CD14-positive monocyte (primary cell): ENCODE results near the gene LAMA3. TPM values are rescaled to one million over a fixed set of nuclear protein-coding genes. Genes with fewer than 3 reads are reported as not detected.

Experiments
- DNase-seq, 3 donors: peaks; one replicate each; pipeline ENCODE4 v3.0.0-alpha.2; 2011 to 2022
- H2AFZ ChIP-seq: 2 replicates; pipeline ENCODE4 v1.6.0; 2012; ENCODE audit warnings: mild to moderate bottlenecking, low read depth, low read length, inconsistent platforms; ENCODE audit not compliant: insufficient read depth, poor library complexity, severe bottlenecking
- H3K27ac ChIP-seq, 2 donors: 1 replicate in 1 of 2; 2 replicates in 1 of 2; pipeline ENCODE4 v1.5.1; 2012 to 2013; ENCODE audit warnings: low read length in 2 of 2, control low read depth in 1 of 2, inconsistent platforms in 1 of 2, low read depth in 1 of 2, mild to moderate bottlenecking in 1 of 2
- H3K27me3 ChIP-seq, 2 donors: one replicate each; pipeline versions ENCODE4 v1.6.0 to v1.6.1; 2011 to 2013; ENCODE audit warnings: low read length in 2 of 2; ENCODE audit not compliant: control insufficient read depth in 2 of 2, insufficient read depth in 2 of 2
- H3K36me3 ChIP-seq, 2 donors: replicated peaks in 1 of 2; 1 replicate in 1 of 2; 2 replicates in 1 of 2; pipeline versions ENCODE4 v1.5.1 to v1.6.1; 2012 to 2013; ENCODE audit warnings: low read length in 2 of 2, control low read depth in 1 of 2, inconsistent platforms in 1 of 2, mild to moderate bottlenecking in 1 of 2; ENCODE audit not compliant: insufficient read depth in 2 of 2, control insufficient read depth in 1 of 2
- H3K4me1 ChIP-seq, 2 donors: 1 replicate in 1 of 2; 2 replicates in 1 of 2; pipeline versions ENCODE4 v1.5.1 to v1.6.1; 2012 to 2013; ENCODE audit warnings: low read length in 2 of 2, control low read depth in 1 of 2, inconsistent platforms in 1 of 2, mild to moderate bottlenecking in 1 of 2, moderate library complexity in 1 of 2; ENCODE audit not compliant: insufficient read depth in 2 of 2, control insufficient read depth in 1 of 2
- H3K4me2 ChIP-seq: replicated peaks from 2 replicates; pipeline ENCODE3; 2012; ENCODE audit warnings: low read length, moderate library complexity, mild to moderate bottlenecking; ENCODE audit not compliant: poor library complexity, severe bottlenecking; ENCODE audit errors: extremely low read depth
- H3K4me3 ChIP-seq, 3 experiments: fragments of 200-600 bp in 1 of 3; sonication (generic) in 1 of 3; replicated peaks in 1 of 3; 1 replicate in 2 of 3; 2 replicates in 1 of 3; pipeline ENCODE4 v1.5.1; 2011 to 2013; ENCODE audit warnings: low read length in 3 of 3, mild to moderate bottlenecking in 3 of 3, control low read depth in 2 of 3, low read depth in 2 of 3, inconsistent platforms in 1 of 3, moderate library complexity in 1 of 3
- H3K79me2 ChIP-seq: 2 replicates; pipeline ENCODE4 v1.6.0; 2012; ENCODE audit warnings: mild to moderate bottlenecking, control low read depth, inconsistent platforms, low read length, moderate library complexity; ENCODE audit not compliant: insufficient read depth
- H3K9ac ChIP-seq: 2 replicates; pipeline ENCODE4 v1.6.0; 2017; ENCODE audit warnings: low read length, mild to moderate bottlenecking; ENCODE audit not compliant: insufficient read depth, poor library complexity, severe bottlenecking
- H3K9me3 ChIP-seq, 2 donors: replicated peaks in 1 of 2; 1 replicate in 1 of 2; 2 replicates in 1 of 2; pipeline versions ENCODE4 v1.5.1 to v1.6.1; 2012 to 2013; ENCODE audit warnings: low read length in 2 of 2, control low read depth in 1 of 2; ENCODE audit not compliant: control insufficient read depth in 1 of 2, insufficient read depth in 1 of 2
- H4K20me1 ChIP-seq: 2 replicates; pipeline ENCODE4 v1.6.0; 2012; ENCODE audit warnings: mild to moderate bottlenecking, low read length, control low read depth, moderate library complexity; ENCODE audit not compliant: insufficient read depth
- H3K27ac Mint-ChIP-seq, 7 donors: one replicate each; pipeline ENCODE4 v1.8.0; 2020; ENCODE audit warnings: mild to moderate bottlenecking in 7 of 7, mixed read lengths in 7 of 7, moderate library complexity in 6 of 7, inconsistent platforms in 2 of 7
- H3K27me3 Mint-ChIP-seq, 3 donors: one replicate each; pipeline ENCODE4 v1.8.0; 2021 to 2022; ENCODE audit warnings: low read depth in 3 of 3, mild to moderate bottlenecking in 3 of 3, mixed read lengths in 3 of 3, moderate library complexity in 3 of 3, inconsistent platforms in 1 of 3
- H3K36me3 Mint-ChIP-seq, 2 donors: one replicate each; pipeline ENCODE4 v1.8.0; 2020; ENCODE audit warnings: mixed read lengths in 2 of 2, inconsistent platforms in 1 of 2, mild to moderate bottlenecking in 1 of 2
- H3K4me1 Mint-ChIP-seq: one replicate; pipeline ENCODE4 v1.8.0; 2020; ENCODE audit warnings: mild to moderate bottlenecking, mixed read lengths
- H3K4me3 Mint-ChIP-seq, 2 donors: one replicate each; pipeline ENCODE4 v1.8.0; 2020; ENCODE audit warnings: mild to moderate bottlenecking in 2 of 2, mixed read lengths in 2 of 2, moderate library complexity in 1 of 2
- H3K9me3 Mint-ChIP-seq, 7 donors: one replicate each; pipeline ENCODE4 v1.8.0; 2020 to 2022; ENCODE audit warnings: mixed read lengths in 7 of 7, mild to moderate bottlenecking in 6 of 7, moderate library complexity in 6 of 7, inconsistent platforms in 2 of 7
- WGBS: methylation state at CpG from one replicate; pipeline ENCODE4 v1.1.5; 2013; ENCODE audit warnings: missing lambda C conversion rate; ENCODE audit not compliant: insufficient coverage; 5-methylcytosine and 5-hydroxymethylcytosine counted together
- intact Hi-C, 2 donors: fragments of 100-400 bp; cut with micrococcal nuclease; formaldehyde crosslinking; loops; one replicate each; pipeline versions ENCODE4 v1.15.0 to v1.15.1; 2023
- polyA plus RNA-seq, 3 donors: library from polyadenylated mRNA; depleted of rRNA in 1 of 3; unstranded in 2 of 3; stranded (reverse) in 1 of 3; fragments of 300-500 nt in 2 of 3; fragments of >200 nt in 1 of 3; fragmentation: Illumina TruSeq in 2 of 3; gene quantifications; 1 replicate in 2 of 3; 2 replicates in 1 of 3; pipeline ENCODE4 v1.2.3, GENCODE V29; 2012 to 2021
- TF ChIP-seq, protein P1 (sequence below): fragments of 200-600 bp; IDR thresholded peaks from one replicate; pipeline ENCODE4 v1.8.0; 2022; ENCODE audit warnings: antibody characterized with exemption, mild to moderate bottlenecking

The LAMA3 gene
- polyA plus RNA-seq, 3 donors = not detected

DNA sequence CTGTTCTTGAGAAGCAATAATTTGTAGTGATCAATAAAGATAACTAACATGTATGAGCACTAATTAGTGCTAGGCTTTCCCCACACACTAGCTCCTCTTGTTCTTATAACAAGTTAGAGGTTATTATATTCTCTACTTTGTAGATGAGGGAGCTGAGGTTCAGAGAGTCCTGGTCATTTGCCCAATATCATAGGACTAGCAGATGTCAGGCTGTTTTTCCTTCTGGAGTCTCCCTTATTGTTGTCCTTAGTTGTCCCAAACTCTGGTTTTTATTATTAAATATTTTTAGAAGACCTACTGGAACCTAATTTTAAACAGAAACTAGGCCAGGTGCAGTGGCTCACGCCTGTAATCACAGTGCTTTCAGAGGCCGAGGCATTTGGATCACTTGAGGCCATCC, 308.8 kb downstream of the LAMA3 start:
- Histone ChIP-seq H3K4me1 (no peaks in the 10 kb centered on the region), H3K36me3 (no peaks in the 10 kb centered on the region), H3K9ac (no peak overlapping the region), H2AFZ (no peak overlapping the region), H3K9me3 (no peaks in the 10 kb centered on the region), H3K4me3 (no peak overlapping the region), H4K20me1 (no peaks in the 10 kb centered on the region), H3K27me3 (no peaks in the 10 kb centered on the region), H3K79me2 (no peaks in the 10 kb centered on the region), H3K27ac (no peak overlapping the region), H3K4me2 (no peak overlapping the region)
- Mint-ChIP-seq H3K27me3 (peaks cover 0 to 4% (median 2%) of the 10 kb centered on the region in 3 donors), H3K36me3 (no peaks in the 10 kb centered on the region), H3K4me1 (peaks cover 4% of the 10 kb centered on the region), H3K4me3 (no peak overlapping the region), H3K27ac (no peak overlapping the region), H3K9me3 (peaks cover 0 to 2% (median 0%) of the 10 kb centered on the region in 7 donors)
- intact Hi-C loops = no loop called here
- no CpG with 5 or more reads among the region's 2 CpGs for WGBS
- DNase-seq = no peak
- TF ChIP-seq, protein P1, sequence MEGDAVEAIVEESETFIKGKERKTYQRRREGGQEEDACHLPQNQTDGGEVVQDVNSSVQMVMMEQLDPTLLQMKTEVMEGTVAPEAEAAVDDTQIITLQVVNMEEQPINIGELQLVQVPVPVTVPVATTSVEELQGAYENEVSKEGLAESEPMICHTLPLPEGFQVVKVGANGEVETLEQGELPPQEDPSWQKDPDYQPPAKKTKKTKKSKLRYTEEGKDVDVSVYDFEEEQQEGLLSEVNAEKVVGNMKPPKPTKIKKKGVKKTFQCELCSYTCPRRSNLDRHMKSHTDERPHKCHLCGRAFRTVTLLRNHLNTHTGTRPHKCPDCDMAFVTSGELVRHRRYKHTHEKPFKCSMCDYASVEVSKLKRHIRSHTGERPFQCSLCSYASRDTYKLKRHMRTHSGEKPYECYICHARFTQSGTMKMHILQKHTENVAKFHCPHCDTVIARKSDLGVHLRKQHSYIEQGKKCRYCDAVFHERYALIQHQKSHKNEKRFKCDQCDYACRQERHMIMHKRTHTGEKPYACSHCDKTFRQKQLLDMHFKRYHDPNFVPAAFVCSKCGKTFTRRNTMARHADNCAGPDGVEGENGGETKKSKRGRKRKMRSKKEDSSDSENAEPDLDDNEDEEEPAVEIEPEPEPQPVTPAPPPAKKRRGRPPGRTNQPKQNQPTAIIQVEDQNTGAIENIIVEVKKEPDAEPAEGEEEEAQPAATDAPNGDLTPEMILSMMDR = no peak

DNA sequence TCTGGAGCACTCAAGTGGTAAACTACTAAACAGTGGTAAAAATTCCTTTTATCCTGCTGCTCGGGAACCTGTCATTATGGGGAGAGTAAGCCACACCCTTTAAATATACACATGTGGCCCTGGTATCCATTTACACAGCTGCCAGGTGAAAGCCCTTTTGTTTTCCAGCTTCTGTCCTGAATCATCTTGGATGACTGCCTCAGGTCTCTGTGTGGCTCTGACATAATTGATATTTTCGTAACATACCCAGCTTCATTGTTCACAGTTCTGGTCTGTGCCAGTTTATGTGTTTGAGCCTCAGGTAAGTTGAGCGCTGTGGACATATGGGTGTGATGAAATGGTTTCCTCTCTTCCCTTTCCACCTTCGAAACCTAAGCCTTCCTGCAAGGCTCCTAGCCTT, 309.6 kb downstream of the LAMA3 start:
- no peak for DNase-seq
- Mint-ChIP-seq H3K4me1 (peaks cover 5% of the 10 kb centered on the region), H3K36me3 (no peaks in the 10 kb centered on the region), H3K9me3 (peaks cover 0 to 2% (median 0%) of the 10 kb centered on the region in 7 donors), H3K4me3 (no peak overlapping the region), H3K27ac (no peak overlapping the region), H3K27me3 (peaks cover 1 to 4% (median 2%) of the 10 kb centered on the region in 3 donors)
- H3K36me3 ChIP-seq = no peaks in the 10 kb centered on the region
- peaks cover 0 to 1% of the 10 kb centered on the region in 2 donors for H3K4me1 ChIP-seq
- H3K27ac ChIP-seq = no peak overlapping the region
- no peak overlapping the region for H3K4me2 ChIP-seq
- no peak overlapping the region for H3K4me3 ChIP-seq
- H4K20me1 ChIP-seq = no peaks in the 10 kb centered on the region
- no peak overlapping the region for H3K9ac ChIP-seq
- intact Hi-C loops = no loop called here
- H3K9me3 ChIP-seq = no peaks in the 10 kb centered on the region
- TF ChIP-seq, protein P1 = no peak
- no peaks in the 10 kb centered on the region for H3K27me3 ChIP-seq
- no peak overlapping the region for H2AFZ ChIP-seq
- no CpG with 5 or more reads among the region's 4 CpGs for WGBS
- no peaks in the 10 kb centered on the region for H3K79me2 ChIP-seq
